ENCODE data around the gene ADK. TPM values are rescaled to one million over a fixed set of nuclear protein-coding genes. Genes with fewer than 3 reads are reported as not detected.

ADK gene
- total RNA-seq, 1 donor, result 57.9 TPM

DNA sequence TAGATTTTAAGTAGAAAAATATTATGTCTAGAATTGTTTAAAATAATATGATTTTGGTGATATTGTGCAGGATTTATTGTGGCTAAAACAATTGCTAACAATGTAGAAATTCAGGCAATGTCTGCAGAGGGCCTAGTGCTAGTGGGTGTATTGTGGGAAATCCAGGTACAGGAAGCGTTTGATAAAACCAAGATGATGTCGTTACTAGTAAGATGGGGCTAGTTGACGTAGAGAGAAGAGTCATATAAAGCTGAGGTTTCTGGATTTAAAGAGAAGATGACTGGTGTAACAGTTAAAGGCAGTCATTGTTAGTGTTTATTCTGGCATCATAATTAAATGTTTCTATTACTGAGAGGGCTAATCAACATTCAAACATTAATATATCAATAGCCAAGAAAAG, 43.5 kb downstream of the ADK start:
- H3K4me3 ChIP-seq (ENCODE audit: low read depth, low read length), result no peak overlapping the region
- TF ChIP-seq, protein P1, sequence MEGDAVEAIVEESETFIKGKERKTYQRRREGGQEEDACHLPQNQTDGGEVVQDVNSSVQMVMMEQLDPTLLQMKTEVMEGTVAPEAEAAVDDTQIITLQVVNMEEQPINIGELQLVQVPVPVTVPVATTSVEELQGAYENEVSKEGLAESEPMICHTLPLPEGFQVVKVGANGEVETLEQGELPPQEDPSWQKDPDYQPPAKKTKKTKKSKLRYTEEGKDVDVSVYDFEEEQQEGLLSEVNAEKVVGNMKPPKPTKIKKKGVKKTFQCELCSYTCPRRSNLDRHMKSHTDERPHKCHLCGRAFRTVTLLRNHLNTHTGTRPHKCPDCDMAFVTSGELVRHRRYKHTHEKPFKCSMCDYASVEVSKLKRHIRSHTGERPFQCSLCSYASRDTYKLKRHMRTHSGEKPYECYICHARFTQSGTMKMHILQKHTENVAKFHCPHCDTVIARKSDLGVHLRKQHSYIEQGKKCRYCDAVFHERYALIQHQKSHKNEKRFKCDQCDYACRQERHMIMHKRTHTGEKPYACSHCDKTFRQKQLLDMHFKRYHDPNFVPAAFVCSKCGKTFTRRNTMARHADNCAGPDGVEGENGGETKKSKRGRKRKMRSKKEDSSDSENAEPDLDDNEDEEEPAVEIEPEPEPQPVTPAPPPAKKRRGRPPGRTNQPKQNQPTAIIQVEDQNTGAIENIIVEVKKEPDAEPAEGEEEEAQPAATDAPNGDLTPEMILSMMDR (IDR thresholded peaks at IDR 0.05; ENCODE audit: insufficient read depth, low read depth, low read length), result no peak
- DNase-seq (ENCODE audit: low read depth), result no peak

DNA sequence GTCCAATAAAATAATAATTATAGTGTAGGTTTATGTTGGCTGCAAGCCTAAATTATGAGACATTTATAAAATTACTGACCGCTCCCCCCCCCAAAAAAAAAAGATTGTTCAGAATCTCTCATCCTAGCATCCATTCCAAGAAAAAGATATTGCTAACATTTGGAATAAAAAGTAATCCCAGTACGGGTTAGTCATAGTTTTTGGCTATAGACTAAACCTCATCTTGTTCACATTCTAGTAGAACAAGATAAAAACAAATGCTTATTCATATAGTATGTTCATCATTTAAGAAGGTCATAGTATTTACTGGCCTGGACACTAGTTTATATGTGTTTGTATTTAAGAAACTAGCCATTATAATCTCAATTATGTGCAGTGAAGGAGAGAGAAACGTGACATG, 44.0 kb downstream of the ADK start:
- TF ChIP-seq, protein P1 (IDR thresholded peaks at IDR 0.05; ENCODE audit: insufficient read depth, low read depth, low read length), result no peak
- DNase-seq (ENCODE audit: low read depth), result no peak
- no peak overlapping the region for H3K4me3 ChIP-seq (ENCODE audit: low read depth, low read length)

DNA sequence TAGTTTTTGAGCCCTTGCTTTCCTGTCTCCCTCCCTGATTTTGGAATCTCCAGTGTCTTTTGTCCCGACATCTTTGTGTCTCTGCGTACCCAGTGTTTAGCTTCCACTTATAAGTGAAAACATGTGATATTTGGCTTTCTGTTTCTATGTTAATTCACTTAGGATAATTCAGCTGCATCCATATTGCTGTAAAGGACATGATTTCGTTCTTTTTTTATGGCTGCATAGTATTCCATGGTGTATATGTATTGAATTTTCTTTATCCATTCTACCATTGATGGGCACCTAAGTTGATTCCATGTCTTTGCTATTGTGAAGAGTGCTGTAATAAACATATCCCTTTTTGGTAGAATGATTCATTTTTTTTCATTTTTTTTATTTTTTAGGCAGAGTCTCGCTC, 48.3 kb downstream of the ADK start:
- no peak overlapping the region for H3K4me3 ChIP-seq (ENCODE audit: low read depth, low read length)
- no peak for DNase-seq (ENCODE audit: low read depth)
- TF ChIP-seq, protein P1 (IDR thresholded peaks at IDR 0.05; ENCODE audit: insufficient read depth, low read depth, low read length), result no peak

DNA sequence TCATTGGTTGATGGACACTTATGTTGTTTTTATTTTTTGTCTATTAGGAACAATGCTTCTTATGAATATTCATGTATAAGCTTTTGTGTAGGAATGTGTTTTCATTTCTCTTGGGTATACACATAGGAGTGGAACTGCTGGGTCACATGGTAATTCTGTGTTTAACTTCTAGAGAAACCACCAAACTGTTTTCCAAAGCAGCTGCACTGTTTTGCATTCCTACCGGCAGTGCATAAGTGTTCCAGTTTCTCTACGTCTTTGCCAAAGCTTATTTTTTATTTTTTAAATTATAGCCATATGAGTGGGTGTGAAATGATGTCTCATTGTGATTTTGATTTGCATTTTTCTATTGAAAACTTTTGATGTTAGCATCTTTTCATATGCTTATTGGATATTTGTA, 51.3 kb downstream of the ADK start:
- DNase-seq (ENCODE audit: low read depth), result peak; percentile 68

DNA sequence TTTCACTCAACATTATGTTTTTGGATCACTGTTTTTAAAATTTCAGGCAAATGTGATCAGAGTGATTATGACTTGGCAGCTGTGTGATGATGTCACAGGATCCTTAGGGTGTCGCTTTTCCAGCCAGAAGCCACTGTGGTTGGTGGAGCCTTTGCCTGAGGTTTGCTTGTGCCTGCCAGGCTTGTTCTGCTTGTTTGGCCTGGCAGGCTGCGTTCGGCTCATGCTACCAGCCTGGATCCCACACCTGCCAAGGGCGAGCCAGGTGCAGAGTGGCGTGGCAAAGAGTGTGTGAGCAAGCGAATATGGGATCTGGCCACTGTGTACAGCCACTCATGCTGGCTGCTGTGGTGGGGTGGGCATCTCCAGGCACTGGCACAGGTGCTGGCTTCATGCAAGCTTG, 55.7 kb downstream of the ADK start:
- no peak for DNase-seq (ENCODE audit: low read depth)
- TF ChIP-seq, protein P1 (IDR thresholded peaks at IDR 0.05; ENCODE audit: insufficient read depth, low read depth, low read length), result no peak
- H3K4me3 ChIP-seq (ENCODE audit: low read depth, low read length), result no peak overlapping the region

More for the DNA sequence above, 51.3 kb downstream of the ADK start:
- H3K4me3 ChIP-seq (ENCODE audit: low read depth, low read length), result no peak overlapping the region
- TF ChIP-seq, protein P1 (IDR thresholded peaks at IDR 0.05; ENCODE audit: insufficient read depth, low read depth, low read length), result no peak

DNA sequence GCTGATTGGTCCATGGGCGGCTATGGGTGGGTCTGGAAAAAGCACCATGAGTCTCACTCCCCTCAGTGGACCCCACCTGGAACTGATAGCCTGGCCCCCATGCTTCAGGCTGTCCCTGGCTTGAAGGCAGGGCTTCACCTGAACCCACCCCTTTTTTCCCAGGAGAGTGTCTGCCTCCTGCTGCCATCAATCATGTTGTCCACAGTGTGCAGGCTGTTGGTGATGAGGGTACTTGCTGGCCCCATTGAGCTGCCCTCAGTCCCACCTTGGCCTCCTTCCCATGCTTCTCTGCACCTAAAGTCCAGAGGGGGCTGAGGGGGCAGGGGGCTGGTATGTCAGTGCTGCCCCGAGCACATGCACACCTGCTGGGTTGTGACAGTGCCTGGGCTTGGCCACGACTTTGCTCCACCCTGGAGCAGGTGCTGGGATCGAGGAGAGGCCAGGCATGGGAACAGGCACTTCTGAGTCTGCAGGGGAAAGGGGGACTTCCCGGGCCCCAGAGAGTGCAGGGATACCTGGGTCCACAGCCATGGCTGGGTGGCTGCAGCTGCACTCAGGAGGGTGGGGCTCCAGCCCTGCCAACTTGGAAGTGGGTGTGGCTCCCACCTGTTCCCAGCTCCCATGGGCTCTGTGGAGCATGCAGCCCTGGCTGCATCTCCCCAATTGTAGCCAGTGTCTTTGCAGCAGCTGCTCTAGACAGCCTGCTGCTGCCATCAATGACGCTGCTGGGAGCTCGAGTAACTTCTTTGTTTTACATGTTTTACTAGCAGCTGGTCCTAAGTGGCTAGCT, 56.9 kb downstream of the ADK start:
- no peak for DNase-seq (ENCODE audit: low read depth)
- TF ChIP-seq, protein P1 (IDR thresholded peaks at IDR 0.05; ENCODE audit: insufficient read depth, low read depth, low read length), result no peak
- H3K4me3 ChIP-seq (ENCODE audit: low read depth, low read length), result no peak overlapping the region

DNA sequence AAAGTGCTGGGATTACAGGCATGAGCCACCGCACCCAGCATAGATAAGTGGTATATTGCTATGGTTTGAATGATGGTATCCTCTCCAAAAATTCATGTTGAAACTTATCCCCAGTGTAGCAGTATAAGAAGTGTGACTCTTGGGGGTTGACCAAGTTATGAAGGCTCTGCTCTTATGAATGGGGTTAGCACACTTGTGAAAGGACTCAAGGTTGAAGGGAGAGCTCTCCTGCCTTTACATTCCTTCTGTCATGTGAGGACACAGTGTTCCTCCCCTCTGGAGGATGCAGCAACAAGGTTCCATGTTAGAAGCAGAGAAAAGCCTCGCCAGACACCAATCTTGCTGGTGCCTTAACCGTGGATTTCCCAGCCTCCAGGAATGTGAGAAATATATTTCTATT, 58.0 kb downstream of the ADK start:
- DNase-seq (ENCODE audit: low read depth), result no peak
- no peak overlapping the region for H3K4me3 ChIP-seq (ENCODE audit: low read depth, low read length)
- TF ChIP-seq, protein P1 (IDR thresholded peaks at IDR 0.05; ENCODE audit: insufficient read depth, low read depth, low read length), result no peak
